Cardiac muscle cell (in vitro differentiated cells and primary cell): Measurements from ENCODE around the gene MOB3A. TPM values are rescaled to one million over a fixed set of nuclear protein-coding genes. Genes with fewer than 3 reads are reported as not detected.

Experiments used
- DNase-seq, 2 donors: peaks; one replicate each; pipeline versions ENCODE4 v3.0.0 to v3.0.0-alpha.2; 2010 to 2017; ENCODE audit warnings: low read depth in 1 of 2, low spot score in 1 of 2
- H3K27ac ChIP-seq: fragments of 200-600 bp; sonication (generic); 2 replicates; pipeline ENCODE4 v1.5.1; 2016
- H3K27me3 ChIP-seq: fragments of 200-600 bp; sonication (generic); 2 replicates; pipeline ENCODE4 v1.6.0; 2016; ENCODE audit warnings: control low read depth
- H3K36me3 ChIP-seq: fragments of 200-600 bp; sonication (generic); 2 replicates; pipeline ENCODE4 v1.5.1; 2016; ENCODE audit warnings: control low read depth
- H3K4me1 ChIP-seq: fragments of 200-600 bp; sonication (generic); 2 replicates; pipeline ENCODE4 v1.8.1; 2017; ENCODE audit warnings: low read depth, mild to moderate bottlenecking, mixed run types
- H3K4me3 ChIP-seq: fragments of 200-600 bp; sonication (generic); 2 replicates; pipeline ENCODE4 v1.5.1; 2016; ENCODE audit warnings: mild to moderate bottlenecking
- H3K9me3 ChIP-seq: fragments of 200-600 bp; sonication (generic); 2 replicates; pipeline ENCODE4 v1.5.1; 2017; ENCODE audit warnings: low read depth, mild to moderate bottlenecking, control low read depth
- polyA plus RNA-seq: library from polyadenylated mRNA; unstranded; fragments of >200 nt; fragmentation: Nextera tagmentation; extraction: Ambion mirVana; gene quantifications from 2 replicates; pipeline ENCODE4 v1.2.1, GENCODE V29; 2016
- total RNA-seq: library from RNA; depleted of rRNA; stranded (reverse); fragments of >200 nt; gene quantifications from 2 replicates; pipeline ENCODE4 v1.2.3, GENCODE V29; 2016
- TF ChIP-seq, protein P1 (sequence below): IDR thresholded peaks from 2 replicates; pipeline ENCODE4 v1.5.1; 2012; ENCODE audit warnings: low read depth, mild to moderate bottlenecking, low read length

The MOB3A gene
- total and polyA plus RNA-seq, 2 experiments from 2014 or later, result 15.1 to 21.6 TPM

- no peak for DNase-seq
- TF ChIP-seq, protein P1, sequence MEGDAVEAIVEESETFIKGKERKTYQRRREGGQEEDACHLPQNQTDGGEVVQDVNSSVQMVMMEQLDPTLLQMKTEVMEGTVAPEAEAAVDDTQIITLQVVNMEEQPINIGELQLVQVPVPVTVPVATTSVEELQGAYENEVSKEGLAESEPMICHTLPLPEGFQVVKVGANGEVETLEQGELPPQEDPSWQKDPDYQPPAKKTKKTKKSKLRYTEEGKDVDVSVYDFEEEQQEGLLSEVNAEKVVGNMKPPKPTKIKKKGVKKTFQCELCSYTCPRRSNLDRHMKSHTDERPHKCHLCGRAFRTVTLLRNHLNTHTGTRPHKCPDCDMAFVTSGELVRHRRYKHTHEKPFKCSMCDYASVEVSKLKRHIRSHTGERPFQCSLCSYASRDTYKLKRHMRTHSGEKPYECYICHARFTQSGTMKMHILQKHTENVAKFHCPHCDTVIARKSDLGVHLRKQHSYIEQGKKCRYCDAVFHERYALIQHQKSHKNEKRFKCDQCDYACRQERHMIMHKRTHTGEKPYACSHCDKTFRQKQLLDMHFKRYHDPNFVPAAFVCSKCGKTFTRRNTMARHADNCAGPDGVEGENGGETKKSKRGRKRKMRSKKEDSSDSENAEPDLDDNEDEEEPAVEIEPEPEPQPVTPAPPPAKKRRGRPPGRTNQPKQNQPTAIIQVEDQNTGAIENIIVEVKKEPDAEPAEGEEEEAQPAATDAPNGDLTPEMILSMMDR, result no peak
Observed at GRCh38 chr19:2022289-2022688, 73.8 kb downstream of the MOB3A start.

DNA sequence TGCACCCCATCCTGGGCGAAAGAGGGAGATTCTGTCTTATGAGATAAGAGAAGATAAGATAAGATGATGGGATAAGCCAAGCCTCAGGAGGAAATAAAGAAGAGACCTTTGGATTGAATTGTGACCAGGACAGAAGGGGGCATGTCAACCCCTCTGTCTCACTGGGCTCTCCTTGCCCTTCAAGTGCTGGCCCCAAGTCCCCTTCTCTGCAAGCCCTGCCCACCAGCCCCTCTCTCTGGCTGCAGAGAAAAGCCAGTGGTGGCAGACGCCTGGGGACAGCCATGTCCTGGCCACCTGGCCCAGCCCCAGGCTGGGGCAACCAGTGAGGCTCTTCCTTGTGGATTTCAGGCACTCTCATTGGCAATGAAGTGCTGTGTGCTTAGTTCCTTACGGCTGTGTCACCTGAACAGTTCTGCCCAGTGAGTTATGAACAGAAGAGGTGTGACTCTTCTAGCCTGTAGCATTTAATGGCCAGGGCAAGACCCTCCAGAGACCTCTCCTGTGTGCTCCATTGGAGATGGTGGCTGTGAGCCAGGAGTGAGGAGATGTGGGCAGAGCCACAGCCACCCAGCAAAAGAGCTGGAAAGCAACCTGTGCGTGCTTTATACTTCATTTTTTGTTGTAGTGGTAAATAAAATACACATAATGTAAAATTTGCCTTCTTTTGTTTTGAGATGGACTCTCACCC, 74.5 kb downstream of the MOB3A start:
- DNase-seq, result no peak
- H3K36me3 ChIP-seq, result no peaks in the 10 kb centered on the region
- no peaks in the 10 kb centered on the region for H3K4me1 ChIP-seq
- H3K9me3 ChIP-seq, result no peaks in the 10 kb centered on the region
- H3K27me3 ChIP-seq, result no peaks in the 10 kb centered on the region
- TF ChIP-seq, protein P1, result no peak
- no peak overlapping the region for H3K4me3 ChIP-seq
- no peak overlapping the region for H3K27ac ChIP-seq

More at GRCh38 chr19:2022289-2022688, 73.8 kb downstream of the MOB3A start:
- no peaks in the 10 kb centered on the region for H3K27me3 ChIP-seq
- H3K9me3 ChIP-seq, result no peaks in the 10 kb centered on the region
- no peak overlapping the region for H3K27ac ChIP-seq
- no peaks in the 10 kb centered on the region for H3K36me3 ChIP-seq
- no peak overlapping the region for H3K4me3 ChIP-seq
- H3K4me1 ChIP-seq, result no peaks in the 10 kb centered on the region

Other genes with a start within 250 kb of the MOB3A start
- 24.4 and 39.7 TPM in 2 replicates for gene REXO1, start 247.8 kb downstream of the MOB3A start, total RNA-seq
- gene REXO1, start 247.8 kb downstream of the MOB3A start, polyA plus RNA-seq, result 19.2 and 21.3 TPM in 2 replicates
- gene KLF16, start 232.7 kb downstream of the MOB3A start, total RNA-seq, result 5.3 and 9.3 TPM in 2 replicates
- gene KLF16, start 232.7 kb downstream of the MOB3A start, polyA plus RNA-seq, result 9.1 and 20.8 TPM in 2 replicates
- gene ABHD17A, start 210.8 kb downstream of the MOB3A start, total RNA-seq, result 198 and 203 TPM in 2 replicates
- 145 and 159 TPM in 2 replicates for gene ABHD17A, start 210.8 kb downstream of the MOB3A start, polyA plus RNA-seq
- gene ADAT3, start 190.9 kb downstream of the MOB3A start, total RNA-seq, result 11.2 and 16.3 TPM in 2 replicates
- 5.9 and 14.3 TPM in 2 replicates for gene ADAT3, start 190.9 kb downstream of the MOB3A start, polyA plus RNA-seq
- gene SCAMP4, start 190.9 kb downstream of the MOB3A start, total RNA-seq, result 58.0 and 62.5 TPM in 2 replicates
- 53.7 and 58.5 TPM in 2 replicates for gene SCAMP4, start 190.9 kb downstream of the MOB3A start, polyA plus RNA-seq
- gene CSNK1G2, start 155.2 kb downstream of the MOB3A start, total RNA-seq, result 92.6 and 100 TPM in 2 replicates
- gene CSNK1G2, start 155.2 kb downstream of the MOB3A start, polyA plus RNA-seq, result 81.1 and 97.7 TPM in 2 replicates
- gene BTBD2, start 80.6 kb downstream of the MOB3A start, total RNA-seq, result 133 and 155 TPM in 2 replicates
- gene BTBD2, start 80.6 kb downstream of the MOB3A start, polyA plus RNA-seq, result 126 and 149 TPM in 2 replicates
- gene MKNK2, start 45.1 kb downstream of the MOB3A start, total RNA-seq, result 72.5 and 76.6 TPM in 2 replicates
- 72.8 and 87.2 TPM in 2 replicates for gene MKNK2, start 45.1 kb downstream of the MOB3A start, polyA plus RNA-seq
- gene IZUMO4, start 589 bp upstream of the MOB3A start, total RNA-seq, result 10.5 and 11.6 TPM in 2 replicates
- gene IZUMO4, start 589 bp upstream of the MOB3A start, polyA plus RNA-seq, result 2.6 and 4.9 TPM in 2 replicates
- gene AP3D1, start 55.2 kb upstream of the MOB3A start, total RNA-seq, result 118 and 125 TPM in 2 replicates
- gene AP3D1, start 55.2 kb upstream of the MOB3A start, polyA plus RNA-seq, result 112 and 115 TPM in 2 replicates
- gene DOT1L, start 67.6 kb upstream of the MOB3A start, total RNA-seq, result 25.3 and 53.8 TPM in 2 replicates
- gene DOT1L, start 67.6 kb upstream of the MOB3A start, polyA plus RNA-seq, result 15.6 and 19.1 TPM in 2 replicates
- gene PLEKHJ1, start 140.0 kb upstream of the MOB3A start, total RNA-seq, result 255 and 361 TPM in 2 replicates
- gene PLEKHJ1, start 140.0 kb upstream of the MOB3A start, polyA plus RNA-seq, result 297 and 342 TPM in 2 replicates
- gene SF3A2, start 140.5 kb upstream of the MOB3A start, total RNA-seq, result 60.6 and 66.9 TPM in 2 replicates
- 110 and 111 TPM in 2 replicates for gene SF3A2, start 140.5 kb upstream of the MOB3A start, polyA plus RNA-seq
- gene AMH, start 153.0 kb upstream of the MOB3A start, total RNA-seq, result 24.1 and 45.6 TPM in 2 replicates
- 23.2 and 71.4 TPM in 2 replicates for gene AMH, start 153.0 kb upstream of the MOB3A start, polyA plus RNA-seq
- 1.9 and 5.4 TPM in 2 replicates for gene JSRP1, start 160.1 kb upstream of the MOB3A start, total RNA-seq
- 0.79 and 4.2 TPM in 2 replicates for gene JSRP1, start 160.1 kb upstream of the MOB3A start, polyA plus RNA-seq
- gene PEAK3, start 185.8 kb upstream of the MOB3A start, total RNA-seq, result 0.48 TPM in 1 of 2 replicates, not detected in the other
- gene PEAK3, start 185.8 kb upstream of the MOB3A start, polyA plus RNA-seq, result 0.06 and 0.51 TPM in 2 replicates
- 2.1 and 3.1 TPM in 2 replicates for gene LINGO3, start 211.8 kb upstream of the MOB3A start, total RNA-seq
- gene LINGO3, start 211.8 kb upstream of the MOB3A start, polyA plus RNA-seq, result 0.23 and 1.4 TPM in 2 replicates
- 231 and 424 TPM in 2 replicates for gene LSM7, start 232.3 kb upstream of the MOB3A start, total RNA-seq
- gene LSM7, start 232.3 kb upstream of the MOB3A start, polyA plus RNA-seq, result 157 and 176 TPM in 2 replicates
- 95.3 and 132 TPM in 2 replicates for gene SPPL2B, start 232.4 kb upstream of the MOB3A start, total RNA-seq
- gene SPPL2B, start 232.4 kb upstream of the MOB3A start, polyA plus RNA-seq, result 90.4 and 90.9 TPM in 2 replicates